WTC11 (cell line): ENCODE data around the gene YAP1. TPM values are rescaled to one million over a fixed set of nuclear protein-coding genes. Genes with fewer than 3 reads are reported as not detected.

Experiments used
- ATAC-seq: fragments of 200-7000 bp; cut with Tn5 transposase; 2 replicates; pipeline ENCODE4 v1.10.0; 2021; ENCODE audit warnings: mild to moderate bottlenecking, moderate library complexity
- CTCF ChIA-PET: fragments of 300-600 bp; sonication (Branson Sonifier 250); formaldehyde crosslinking; loops from one replicate; lab custom pipeline; 2021; ENCODE audit warnings: antibody characterized with exemption; lab: Charles Lee
- POLR2A ChIA-PET: fragments of 350-600 bp; sonication (Branson Sonifier 250); formaldehyde crosslinking; loops from one replicate; lab custom pipeline; 2021; ENCODE audit warnings: antibody characterized with exemption; lab: Charles Lee
- DNase-seq: peaks from one replicate; pipeline ENCODE4 v3.0.0; 2021; ENCODE audit warnings: low spot score
- H3K27ac Mint-ChIP-seq: 2 replicates; pipeline ENCODE4 v1.8.0; 2021; ENCODE audit warnings: mixed read lengths
- H3K27me3 Mint-ChIP-seq: 2 replicates; pipeline ENCODE4 v1.8.0; 2021; ENCODE audit warnings: low read depth, mild to moderate bottlenecking, moderate library complexity, mixed read lengths
- H3K36me3 Mint-ChIP-seq: 2 replicates; pipeline ENCODE4 v1.8.0; 2021; ENCODE audit warnings: mixed read lengths
- H3K4me1 Mint-ChIP-seq: 2 replicates; pipeline ENCODE4 v1.8.0; 2022; ENCODE audit warnings: mixed read lengths
- H3K4me3 Mint-ChIP-seq: 2 replicates; pipeline ENCODE4 v1.8.0; 2021; ENCODE audit warnings: mild to moderate bottlenecking, moderate library complexity, mixed read lengths
- H3K9me3 Mint-ChIP-seq: 2 replicates; pipeline ENCODE4 v1.8.0; 2021; ENCODE audit warnings: mixed read lengths
- AR ChIP-seq: fragments of 250-450 bp; sonication (Bioruptor Pico); IDR thresholded peaks from 2 replicates; pipeline ENCODE4 v1.9.0; 2021; ENCODE audit warnings: mild to moderate bottlenecking
- E2F4 ChIP-seq: sonication (generic); formaldehyde crosslinking; IDR thresholded peaks from 2 replicates; pipeline ENCODE4 v1.8.1; 2022; ENCODE audit warnings: low read depth, mild to moderate bottlenecking, moderate library complexity, missing genetic modification reagents, borderline replicate concordance
- MXD4 ChIP-seq: fragments of 250-450 bp; sonication (Bioruptor Pico); IDR thresholded peaks from 2 replicates; pipeline ENCODE4 v1.8.0; 2021; ENCODE audit warnings: mild to moderate bottlenecking, moderate library complexity, borderline replicate concordance
- NFYB ChIP-seq: sonication (generic); formaldehyde crosslinking; conservative IDR thresholded peaks from 2 replicates; pipeline ENCODE4 v1.8.0; 2022; ENCODE audit warnings: low read depth, missing genetic modification reagents
- PRRX2 ChIP-seq: fragments of 250-450 bp; sonication (Bioruptor Pico); IDR thresholded peaks from 2 replicates; pipeline ENCODE4 v1.8.0; 2021; ENCODE audit warnings: mild to moderate bottlenecking
- RELA ChIP-seq: sonication (generic); formaldehyde crosslinking; IDR thresholded peaks from 2 replicates; pipeline ENCODE4 v1.8.1; 2022; ENCODE audit warnings: missing genetic modification reagents, mild to moderate bottlenecking, borderline replicate concordance
- RORB ChIP-seq: fragments of 250-450 bp; sonication (Bioruptor Pico); IDR thresholded peaks from 2 replicates; pipeline ENCODE4 v1.9.0; 2021; ENCODE audit warnings: mild to moderate bottlenecking
- SP1 ChIP-seq: sonication (generic); formaldehyde crosslinking; conservative IDR thresholded peaks from 2 replicates; pipeline ENCODE4 v1.8.1; 2022; ENCODE audit warnings: missing genetic modification reagents
- TP53 ChIP-seq: sonication (generic); formaldehyde crosslinking; IDR thresholded peaks from 2 replicates; pipeline ENCODE4 v1.8.1; 2023; ENCODE audit warnings: mild to moderate bottlenecking, missing genetic modification reagents
- USF2 ChIP-seq: sonication (generic); formaldehyde crosslinking; IDR thresholded peaks from 2 replicates; pipeline ENCODE4 v1.8.1; 2023; ENCODE audit warnings: mild to moderate bottlenecking, missing genetic modification reagents, moderate library complexity
- ZBTB21 ChIP-seq: sonication (generic); formaldehyde crosslinking; IDR thresholded peaks from 2 replicates; pipeline ENCODE4 v1.8.1; 2023; ENCODE audit warnings: mild to moderate bottlenecking, missing genetic modification reagents, borderline replicate concordance
- ZNF281 ChIP-seq: sonication (generic); formaldehyde crosslinking; IDR thresholded peaks from 2 replicates; pipeline ENCODE4 v1.8.0; 2023; ENCODE audit warnings: mild to moderate bottlenecking, missing genetic modification reagents
- ZNF671 ChIP-seq: fragments of 250-450 bp; sonication (Bioruptor Pico); IDR thresholded peaks from 2 replicates; pipeline ENCODE4 v1.8.0; 2021; ENCODE audit warnings: mild to moderate bottlenecking
- total RNA-seq: library from RNA; stranded (reverse); gene quantifications from 3 replicates; pipeline ENCODE4 v1.2.3, GENCODE V29; 2021
- TF ChIP-seq, protein P1 (sequence below): sonication (generic); formaldehyde crosslinking; IDR thresholded peaks from 2 replicates; pipeline ENCODE4 v1.8.0; 2023; ENCODE audit warnings: missing genetic modification reagents
- TF ChIP-seq, protein P2 (sequence below): fragments of 250-450 bp; sonication (Bioruptor Pico); IDR thresholded peaks from 2 replicates; pipeline ENCODE4 v1.9.0; 2021; ENCODE audit warnings: mild to moderate bottlenecking, borderline replicate concordance

YAP1 gene
- total RNA-seq, 1 experiment from 2014 or later: 88.7 TPM

GRCh38 chr11:102238391-102238821 lies 128.2 kb downstream of the YAP1 start:
- ATAC-seq (no peak), DNase-seq (no peak)
- H3K27me3 Mint-ChIP-seq: no peaks in the 10 kb centered on the region
- no peaks in the 10 kb centered on the region for H3K9me3 Mint-ChIP-seq
- no peak overlapping the region for H3K27ac Mint-ChIP-seq
- ChIA-PET CTCF (interaction anchor here (1.1 kb wide), 1 partner anchor 30 kb away, joined by 3 read pairs; no protein-coding TSS in a partner anchor), POLR2A (no interaction called here)
- no peak for TF ChIP-seq USF2 (CRISPR knock-in tag)
- no peak for TF ChIP-seq MXD4
- no peak for TF ChIP-seq E2F4 (CRISPR knock-in tag)
- TF ChIP-seq ZBTB21: no peak
- no peak for TF ChIP-seq RORB (CRISPR knock-in tag)
- no peak for TF ChIP-seq AR (CRISPR knock-in tag)
- TF ChIP-seq, protein P1, sequence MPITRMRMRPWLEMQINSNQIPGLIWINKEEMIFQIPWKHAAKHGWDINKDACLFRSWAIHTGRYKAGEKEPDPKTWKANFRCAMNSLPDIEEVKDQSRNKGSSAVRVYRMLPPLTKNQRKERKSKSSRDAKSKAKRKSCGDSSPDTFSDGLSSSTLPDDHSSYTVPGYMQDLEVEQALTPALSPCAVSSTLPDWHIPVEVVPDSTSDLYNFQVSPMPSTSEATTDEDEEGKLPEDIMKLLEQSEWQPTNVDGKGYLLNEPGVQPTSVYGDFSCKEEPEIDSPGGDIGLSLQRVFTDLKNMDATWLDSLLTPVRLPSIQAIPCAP (CRISPR knock-in tag): no peak
- TF ChIP-seq SP1 (CRISPR knock-in tag): no peak
- TF ChIP-seq NFYB (CRISPR knock-in tag): no peak
- no peak for TF ChIP-seq RELA (CRISPR knock-in tag)
- TF ChIP-seq PRRX2: no peak
- TF ChIP-seq ZNF281 (CRISPR knock-in tag): no peak
- no peak for TF ChIP-seq ZNF671
- TF ChIP-seq TP53 (CRISPR knock-in tag): no peak
- TF ChIP-seq, protein P2, sequence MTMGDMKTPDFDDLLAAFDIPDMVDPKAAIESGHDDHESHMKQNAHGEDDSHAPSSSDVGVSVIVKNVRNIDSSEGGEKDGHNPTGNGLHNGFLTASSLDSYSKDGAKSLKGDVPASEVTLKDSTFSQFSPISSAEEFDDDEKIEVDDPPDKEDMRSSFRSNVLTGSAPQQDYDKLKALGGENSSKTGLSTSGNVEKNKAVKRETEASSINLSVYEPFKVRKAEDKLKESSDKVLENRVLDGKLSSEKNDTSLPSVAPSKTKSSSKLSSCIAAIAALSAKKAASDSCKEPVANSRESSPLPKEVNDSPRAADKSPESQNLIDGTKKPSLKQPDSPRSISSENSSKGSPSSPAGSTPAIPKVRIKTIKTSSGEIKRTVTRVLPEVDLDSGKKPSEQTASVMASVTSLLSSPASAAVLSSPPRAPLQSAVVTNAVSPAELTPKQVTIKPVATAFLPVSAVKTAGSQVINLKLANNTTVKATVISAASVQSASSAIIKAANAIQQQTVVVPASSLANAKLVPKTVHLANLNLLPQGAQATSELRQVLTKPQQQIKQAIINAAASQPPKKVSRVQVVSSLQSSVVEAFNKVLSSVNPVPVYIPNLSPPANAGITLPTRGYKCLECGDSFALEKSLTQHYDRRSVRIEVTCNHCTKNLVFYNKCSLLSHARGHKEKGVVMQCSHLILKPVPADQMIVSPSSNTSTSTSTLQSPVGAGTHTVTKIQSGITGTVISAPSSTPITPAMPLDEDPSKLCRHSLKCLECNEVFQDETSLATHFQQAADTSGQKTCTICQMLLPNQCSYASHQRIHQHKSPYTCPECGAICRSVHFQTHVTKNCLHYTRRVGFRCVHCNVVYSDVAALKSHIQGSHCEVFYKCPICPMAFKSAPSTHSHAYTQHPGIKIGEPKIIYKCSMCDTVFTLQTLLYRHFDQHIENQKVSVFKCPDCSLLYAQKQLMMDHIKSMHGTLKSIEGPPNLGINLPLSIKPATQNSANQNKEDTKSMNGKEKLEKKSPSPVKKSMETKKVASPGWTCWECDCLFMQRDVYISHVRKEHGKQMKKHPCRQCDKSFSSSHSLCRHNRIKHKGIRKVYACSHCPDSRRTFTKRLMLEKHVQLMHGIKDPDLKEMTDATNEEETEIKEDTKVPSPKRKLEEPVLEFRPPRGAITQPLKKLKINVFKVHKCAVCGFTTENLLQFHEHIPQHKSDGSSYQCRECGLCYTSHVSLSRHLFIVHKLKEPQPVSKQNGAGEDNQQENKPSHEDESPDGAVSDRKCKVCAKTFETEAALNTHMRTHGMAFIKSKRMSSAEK (CRISPR knock-in tag): no peak
- H3K36me3 Mint-ChIP-seq: peaks cover 1% of the 10 kb centered on the region; the same call in 1 of the 2 replicates
- H3K4me3 Mint-ChIP-seq: no peak overlapping the region
- peaks cover 34% of the 10 kb centered on the region for H3K4me1 Mint-ChIP-seq
